ENCODE measurements around the gene SP2. TPM values are rescaled to one million over a fixed set of nuclear protein-coding genes. Genes with fewer than 3 reads are reported as not detected.
A peak's percentile ranks its signal among the peaks of the same experiment; 100 is the strongest.

Gene SP2
- total and polyA plus RNA-seq, 2 of the 13 experiments (the other 11 are each of a cell fraction or from before 2014, with no cell fraction given): 1.4 to 4.8 TPM

GRCh38 chr17:47850692-47851573 lies 45.1 kb upstream of the SP2 start, which contains the start of gene SP6 (continued):
- TF ChIP-seq ZC3H13 (CRISPR knock-in tag; IDR thresholded peaks at IDR 0.05) (0 out of 2 replicates have a peak, but pooled peaks have one; percentile 49), JUND (CRISPR knock-in tag; IDR thresholded peaks at IDR 0.05) (no peak), POGZ (CRISPR knock-in tag; IDR thresholded peaks at IDR 0.05) (0 out of 2 replicates have a peak, but pooled peaks have one; percentile 10), ZNF318 (CRISPR knock-in tag; IDR thresholded peaks at IDR 0.05) (no peak), NR0B2 (CRISPR knock-in tag; IDR thresholded peaks at IDR 0.05) (0 out of 2 replicates have a peak, but pooled peaks have one; percentile 23), ZNF879 (CRISPR knock-in tag; IDR thresholded peaks at IDR 0.05) (no peak), RARA (CRISPR knock-in tag; IDR thresholded peaks at IDR 0.05) (0 out of 2 replicates have a peak, but pooled peaks have one; percentile 26), MLXIP (CRISPR knock-in tag; IDR thresholded peaks at IDR 0.05; ENCODE audit: borderline replicate concordance) (no peak), DNMT1 (CRISPR knock-in tag; IDR thresholded peaks at IDR 0.05) (0 out of 2 replicates have a peak, but pooled peaks have one; percentile 52), ARID5B (CRISPR knock-in tag; IDR thresholded peaks at IDR 0.05) (peak; percentile 73)

Measured in HepG2 (cell line).